Mammary epithelial cell (primary cell): Measurements from ENCODE around the gene ATP2B2.

Experiments
- CTCF ChIP-seq, 2 donors: IDR thresholded peaks in 1 of 2; conservative IDR thresholded peaks in 1 of 2; 2 replicates each; pipeline ENCODE4 v1.5.1; 2011 to 2012; ENCODE audit warnings: inconsistent platforms in 2 of 2, low read length in 2 of 2, mild to moderate bottlenecking in 2 of 2, control low read depth in 1 of 2, low read depth in 1 of 2; ENCODE audit not compliant: insufficient read depth in 1 of 2; ENCODE audit errors: extremely low read depth in 1 of 2
- EZH2 ChIP-seq: IDR thresholded peaks from 2 replicates; pipeline ENCODE4 v1.6.1; 2012; ENCODE audit warnings: low read length, inconsistent platforms, borderline replicate concordance

- TF ChIP-seq CTCF (conservative IDR thresholded peaks at IDR 0.05 in 1 of 2, IDR thresholded peaks at IDR 0.05 in 1 of 2; ENCODE audit: extremely low read depth in 1 of 2, insufficient read depth in 1 of 2, low read depth in 1 of 2, low read length in 2 of 2) (no peak), EZH2 (no peak)
Measured at GRCh38 chr3:10419637-10420232, 85.7 kb downstream of the ATP2B2 start.
